ENCODE results near the gene CH25H.

DNA sequence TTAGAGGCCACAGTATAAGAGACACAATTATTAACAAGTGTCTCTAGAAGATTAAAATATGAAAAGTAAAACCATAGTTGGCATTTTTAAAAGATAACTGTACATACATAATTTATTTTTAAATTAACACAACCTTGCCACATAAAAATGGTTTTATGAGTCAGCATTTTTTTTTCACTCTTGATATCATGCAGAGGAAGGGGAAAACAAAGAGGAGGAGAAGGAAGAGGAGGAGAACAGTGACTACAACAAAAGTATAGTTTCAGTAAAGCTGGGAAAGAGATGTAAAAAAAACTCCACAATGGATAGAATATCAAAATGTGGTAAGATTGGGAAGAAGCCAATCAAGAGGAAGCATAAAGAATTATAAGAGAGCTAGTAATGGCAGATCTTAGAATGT, 34.0 kb downstream of the CH25H start:
- no peak for TF ChIP-seq POLR2A (IDR thresholded peaks at IDR 0.05)
- TF ChIP-seq CTCF (IDR thresholded peaks at IDR 0.05) = no peak
